Tibial artery (tissue), 4 donors: ENCODE measurements around the gene ABCG8.

ENCODE experiments used
- DNase-seq, 2 donors: peaks; one replicate each; pipeline ENCODE4 v3.0.0-alpha.2; 2019
- H3K27ac ChIP-seq, 2 donors: fragments of 200-600 bp; sonication (generic) in 1 of 2; 1 replicate in 1 of 2; 2 replicates in 1 of 2; pipeline ENCODE4 v1.5.1; 2018 to 2019; ENCODE audit warnings: mild to moderate bottlenecking in 1 of 2
- H3K27me3 ChIP-seq, 2 donors: fragments of 200-600 bp; sonication (generic) in 1 of 2; one replicate each; pipeline versions ENCODE4 v1.5.1 to v1.6.0; 2016 to 2019
- H3K36me3 ChIP-seq, 3 donors: fragments of 200-600 bp; sonication (generic) in 2 of 3; one replicate each; pipeline ENCODE4 v1.5.1; 2016 to 2019; ENCODE audit warnings: mild to moderate bottlenecking in 2 of 3
- H3K4me1 ChIP-seq, 4 donors: fragments of 200-600 bp; sonication (generic) in 2 of 4; 1 replicate in 3 of 4; 2 replicates in 1 of 4; pipeline ENCODE4 v1.5.1; 2016 to 2019
- H3K4me3 ChIP-seq, 2 donors: fragments of 200-600 bp; sonication (generic) in 1 of 2; 1 replicate in 1 of 2; 2 replicates in 1 of 2; pipeline ENCODE4 v1.5.1; 2018 to 2019; ENCODE audit warnings: mild to moderate bottlenecking in 2 of 2
- H3K9me3 ChIP-seq, 3 donors: fragments of 200-600 bp; sonication (generic) in 1 of 3; one replicate each; pipeline ENCODE4 v1.5.1; 2016 to 2019
- intact Hi-C: fragments of 100-400 bp; cut with DNase I; formaldehyde crosslinking; loops from one replicate; pipeline ENCODE4 v1.15.0; 2023; ENCODE audit warnings: low total_unique reads
- TF ChIP-seq, protein P1 (sequence below), 2 experiments: fragments of 200-600 bp in 1 of 2; fragments of 450-650 bp in 1 of 2; IDR thresholded peaks; one replicate each; pipeline ENCODE4 v1.5.1; 2017 to 2019; ENCODE audit warnings: antibody characterized with exemption in 2 of 2, mild to moderate bottlenecking in 1 of 2, moderate library complexity in 1 of 2

Gene ABCG8

DNA sequence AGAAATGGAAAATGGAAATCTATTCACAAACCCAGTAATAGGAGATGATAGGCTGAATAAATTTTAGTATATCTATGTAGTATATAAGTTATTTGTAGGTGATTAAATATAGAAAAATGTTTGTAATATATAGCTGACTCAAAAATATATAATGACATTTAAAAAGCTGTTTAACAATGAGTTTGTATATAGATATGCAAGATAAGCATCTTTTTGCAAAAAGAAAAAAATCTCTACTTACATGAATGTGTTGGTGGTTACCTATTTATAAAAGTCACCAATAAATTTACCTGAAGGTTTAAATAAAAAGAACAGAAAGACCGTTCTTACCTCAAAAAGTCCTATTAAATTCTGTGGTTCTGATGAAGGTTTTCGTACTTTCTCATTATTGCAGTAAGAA is 85.7 kb downstream of the ABCG8 start:
- H3K36me3 ChIP-seq = peaks cover 28 to 65% (median 47%) of the 10 kb centered on the region in 3 donors
- TF ChIP-seq, protein P1, sequence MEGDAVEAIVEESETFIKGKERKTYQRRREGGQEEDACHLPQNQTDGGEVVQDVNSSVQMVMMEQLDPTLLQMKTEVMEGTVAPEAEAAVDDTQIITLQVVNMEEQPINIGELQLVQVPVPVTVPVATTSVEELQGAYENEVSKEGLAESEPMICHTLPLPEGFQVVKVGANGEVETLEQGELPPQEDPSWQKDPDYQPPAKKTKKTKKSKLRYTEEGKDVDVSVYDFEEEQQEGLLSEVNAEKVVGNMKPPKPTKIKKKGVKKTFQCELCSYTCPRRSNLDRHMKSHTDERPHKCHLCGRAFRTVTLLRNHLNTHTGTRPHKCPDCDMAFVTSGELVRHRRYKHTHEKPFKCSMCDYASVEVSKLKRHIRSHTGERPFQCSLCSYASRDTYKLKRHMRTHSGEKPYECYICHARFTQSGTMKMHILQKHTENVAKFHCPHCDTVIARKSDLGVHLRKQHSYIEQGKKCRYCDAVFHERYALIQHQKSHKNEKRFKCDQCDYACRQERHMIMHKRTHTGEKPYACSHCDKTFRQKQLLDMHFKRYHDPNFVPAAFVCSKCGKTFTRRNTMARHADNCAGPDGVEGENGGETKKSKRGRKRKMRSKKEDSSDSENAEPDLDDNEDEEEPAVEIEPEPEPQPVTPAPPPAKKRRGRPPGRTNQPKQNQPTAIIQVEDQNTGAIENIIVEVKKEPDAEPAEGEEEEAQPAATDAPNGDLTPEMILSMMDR (IDR thresholded peaks at IDR 0.05) = no peak

GRCh38 chr2:43925431-43925830 is 86.7 kb downstream of the ABCG8 start:
- DNase-seq = no peak
- Histone ChIP-seq H3K27me3 (no peaks in the 10 kb centered on the region), H3K4me1 (no peaks in the 10 kb centered on the region), H3K27ac (no peak overlapping the region), H3K4me3 (no peak overlapping the region), H3K9me3 (no peaks in the 10 kb centered on the region), H3K36me3 (peaks cover 31 to 63% (median 44%) of the 10 kb centered on the region in 3 donors)
- TF ChIP-seq, protein P1 (IDR thresholded peaks at IDR 0.05) = no peak
- intact Hi-C loops = no loop called here

More for the DNA sequence above, 85.7 kb downstream of the ABCG8 start:
- Histone ChIP-seq H3K27me3 (no peaks in the 10 kb centered on the region), H3K27ac (no peak overlapping the region), H3K9me3 (no peaks in the 10 kb centered on the region), H3K4me1 (no peaks in the 10 kb centered on the region), H3K4me3 (no peak overlapping the region)
- intact Hi-C loops = no loop called here
- no peak for DNase-seq

DNA sequence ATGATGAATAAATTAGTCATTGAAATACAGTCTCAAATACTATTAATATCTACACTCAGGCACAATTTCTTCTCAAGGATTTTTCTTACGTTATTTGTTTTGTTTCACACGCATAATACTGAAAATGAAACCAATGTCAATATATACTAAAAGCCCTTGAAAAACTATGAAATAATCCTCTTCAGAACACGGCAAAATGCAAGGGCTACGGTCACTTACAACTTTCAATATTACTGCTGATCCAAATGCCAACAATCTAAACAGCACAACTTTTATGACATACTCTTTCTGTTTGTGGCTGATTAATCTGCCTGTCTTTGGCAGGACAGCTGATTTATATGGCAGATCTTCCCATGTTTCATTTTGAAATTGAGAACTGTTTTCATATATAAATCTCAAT is 88.7 kb downstream of the ABCG8 start:
- H3K4me1 ChIP-seq = no peaks in the 10 kb centered on the region
- TF ChIP-seq, protein P1 (IDR thresholded peaks at IDR 0.05) = no peak
- H3K9me3 ChIP-seq = no peaks in the 10 kb centered on the region
- intact Hi-C loops = no loop called here
- no peak for DNase-seq
- H3K36me3 ChIP-seq = peaks cover 38 to 53% (median 40%) of the 10 kb centered on the region in 3 donors
- no peak overlapping the region for H3K4me3 ChIP-seq
- H3K27me3 ChIP-seq = no peaks in the 10 kb centered on the region
- no peak overlapping the region for H3K27ac ChIP-seq

GRCh38 chr2:43931293-43931692 is 92.5 kb downstream of the ABCG8 start:
- Histone ChIP-seq H3K9me3 (no peaks in the 10 kb centered on the region), H3K27ac (no peak overlapping the region), H3K36me3 (peaks cover 28 to 40% (median 36%) of the 10 kb centered on the region in 3 donors), H3K4me3 (no peak overlapping the region), H3K27me3 (no peaks in the 10 kb centered on the region), H3K4me1 (no peaks in the 10 kb centered on the region)
- intact Hi-C loops = no loop called here
- TF ChIP-seq, protein P1 (IDR thresholded peaks at IDR 0.05) = no peak
- no peak for DNase-seq
